ENCODE data around the gene ACAD9. TPM values are rescaled to one million over a fixed set of nuclear protein-coding genes. Genes with fewer than 3 reads are reported as not detected.
"Not testable (repeated sequence)": the region's sequence is repeated elsewhere in the genome, so short reads cannot be mapped to it uniquely, and the experiment has no call there.

Gene ACAD9
- 35.2 and 46.5 TPM in 2 replicates for total RNA-seq (2014; rRNA removed; shearing (Covaris generic))

GRCh38 chr3:128879125-128879969 lies at the start of gene ACAD9:
ACAD9 (plus strand) TSS chr3:128879620; CDS start chr3:128879692, 72 bp downstream.
- DNase-seq (ENCODE audit: low spot score): peak; percentile 96
- in situ Hi-C loops (cut with HindIII; ENCODE audit: low sequenced_read_pairs): no loop called here

GRCh38 chr3:128829925-128830625 lies 49.3 kb upstream of the ACAD9 start:
- in situ Hi-C loops (cut with HindIII; ENCODE audit: low sequenced_read_pairs); DNase-seq (ENCODE audit: low spot score): not testable (repeated sequence)

DNA sequence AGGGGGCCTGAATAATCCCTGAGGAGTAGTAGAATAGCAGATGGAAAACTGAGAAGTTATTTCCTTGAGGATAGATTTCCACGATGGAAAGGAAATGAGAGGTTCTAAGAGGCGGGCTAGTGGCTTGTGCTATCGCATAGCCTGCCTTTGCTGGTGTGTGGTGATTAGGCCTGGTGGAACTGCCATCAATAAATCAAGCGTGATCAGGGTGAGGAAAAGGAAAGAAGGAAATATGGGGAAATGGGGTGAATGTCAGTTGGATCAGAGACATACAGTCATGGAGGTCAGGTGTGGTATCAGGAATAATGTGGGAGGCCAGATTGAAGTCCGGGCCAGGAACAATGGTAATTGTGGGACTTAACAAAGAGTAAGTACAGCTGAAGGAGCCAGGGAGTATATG lies 48.7 kb upstream of the ACAD9 start:
- in situ Hi-C loops (cut with HindIII; ENCODE audit: low sequenced_read_pairs); DNase-seq (ENCODE audit: low spot score): not testable (repeated sequence)

GRCh38 chr3:128832979-128833378 lies 46.4 kb upstream of the ACAD9 start:
- DNase-seq (ENCODE audit: low spot score); in situ Hi-C loops (cut with HindIII; ENCODE audit: low sequenced_read_pairs): not testable (repeated sequence)

GRCh38 chr3:128835096-128835495 lies 44.3 kb upstream of the ACAD9 start:
- DNase-seq (ENCODE audit: low spot score): no peak
- in situ Hi-C loops (cut with HindIII; ENCODE audit: low sequenced_read_pairs): no loop called here

- in situ Hi-C loops (cut with HindIII; ENCODE audit: low sequenced_read_pairs): no loop called here
- no peak for DNase-seq (ENCODE audit: low spot score)
These were observed 37.2 kb upstream of the ACAD9 start for GRCh38 chr3:128841926-128842920.

DNA sequence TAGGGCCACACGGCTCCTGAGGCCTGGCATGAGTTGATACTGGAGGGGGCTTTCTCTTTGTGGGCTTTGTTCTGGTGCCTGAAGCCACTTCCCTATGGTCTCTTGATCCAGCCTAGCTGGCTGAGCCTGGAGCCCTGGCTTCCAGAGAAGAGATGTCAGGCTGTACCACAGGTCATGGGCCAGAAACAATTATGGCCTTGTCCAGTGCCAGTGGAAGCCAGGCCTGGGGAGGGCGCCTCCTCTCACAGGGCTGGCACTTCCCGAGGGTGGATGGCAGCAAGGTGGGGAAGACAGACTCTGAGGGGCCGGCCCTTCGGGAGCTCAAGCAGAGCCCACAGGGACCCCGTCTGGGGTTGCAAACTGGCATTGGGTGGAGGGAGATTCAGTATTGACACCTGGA lies 34.9 kb upstream of the ACAD9 start:
- in situ Hi-C loops (cut with HindIII; ENCODE audit: low sequenced_read_pairs): no loop called here
- DNase-seq (ENCODE audit: low spot score): peak; percentile 62

GRCh38 chr3:128845119-128845777 lies 34.2 kb upstream of the ACAD9 start:
- DNase-seq (ENCODE audit: low spot score): peak; percentile 86
- in situ Hi-C loops (cut with HindIII; ENCODE audit: low sequenced_read_pairs): no loop called here

DNA sequence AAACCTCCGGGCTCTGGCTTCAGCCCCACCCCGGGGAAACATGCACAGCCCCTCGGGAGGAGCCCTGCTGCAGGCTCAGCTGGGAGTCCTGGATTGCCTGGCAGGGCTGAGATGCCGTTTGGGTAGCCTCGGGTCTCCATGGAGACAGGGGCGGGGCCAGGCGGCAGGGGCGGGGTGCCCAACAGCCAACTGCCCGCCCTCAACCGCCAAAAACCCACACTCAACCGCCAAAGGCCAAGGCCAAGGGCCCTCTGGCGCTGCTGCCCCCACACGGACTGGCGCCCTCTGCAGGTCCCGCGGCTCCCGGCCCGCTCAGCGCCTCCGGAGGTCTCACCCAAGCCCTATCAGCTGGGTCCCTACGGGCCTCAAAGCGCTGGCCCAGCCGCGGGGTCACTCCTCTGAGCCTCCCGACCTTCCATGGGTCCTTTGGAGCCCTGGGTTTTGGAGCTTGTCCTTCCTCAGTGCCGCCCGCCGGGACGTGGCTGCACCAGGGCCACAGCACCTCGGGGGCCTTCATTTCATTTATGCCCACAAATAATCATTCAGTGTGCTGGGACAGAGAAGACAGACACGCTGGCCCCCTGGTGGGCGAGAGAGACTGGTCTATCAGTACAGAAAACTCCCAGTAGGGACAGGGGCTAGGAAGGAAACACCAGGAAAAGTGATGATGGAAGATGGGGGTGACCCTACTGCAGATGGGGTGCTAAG lies 33.5 kb upstream of the ACAD9 start:
- peak; percentile 86 for DNase-seq (ENCODE audit: low spot score)
- in situ Hi-C loops (cut with HindIII; ENCODE audit: low sequenced_read_pairs): no loop called here

DNA sequence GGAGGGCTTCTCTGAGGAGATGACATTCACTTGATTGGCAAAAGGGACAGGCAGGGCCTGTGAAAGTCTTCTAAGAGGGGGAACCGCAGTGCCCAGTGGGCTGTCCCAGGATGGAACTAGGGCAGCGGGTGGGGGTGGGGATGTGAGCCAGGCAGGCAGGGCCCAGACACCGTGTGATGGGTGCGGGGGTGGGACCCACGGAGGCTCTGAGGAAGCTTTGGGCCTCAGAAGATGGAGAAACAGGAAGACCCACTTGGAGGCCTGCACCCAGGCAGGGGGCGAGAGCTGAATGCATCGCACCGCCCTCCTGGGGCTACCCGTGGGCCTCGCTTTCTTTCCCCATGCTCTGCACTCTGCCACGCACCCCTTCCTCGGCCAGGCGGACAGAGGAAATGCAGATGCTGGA lies 32.9 kb upstream of the ACAD9 start:
- DNase-seq (ENCODE audit: low spot score): no peak
- in situ Hi-C loops (cut with HindIII; ENCODE audit: low sequenced_read_pairs): no loop called here

- DNase-seq (ENCODE audit: low spot score): no peak
- in situ Hi-C loops (cut with HindIII; ENCODE audit: low sequenced_read_pairs): no loop called here
These were observed 31.6 kb upstream of the ACAD9 start for GRCh38 chr3:128847666-128848370.

- no peak for DNase-seq (ENCODE audit: low spot score)
- in situ Hi-C loops (cut with HindIII; ENCODE audit: low sequenced_read_pairs): no loop called here
These were observed 30.5 kb upstream of the ACAD9 start for GRCh38 chr3:128848936-128849335.

GRCh38 chr3:128849911-128850455 lies 29.4 kb upstream of the ACAD9 start:
- in situ Hi-C loops (cut with HindIII; ENCODE audit: low sequenced_read_pairs): no loop called here
- DNase-seq (ENCODE audit: low spot score): no peak

DNA sequence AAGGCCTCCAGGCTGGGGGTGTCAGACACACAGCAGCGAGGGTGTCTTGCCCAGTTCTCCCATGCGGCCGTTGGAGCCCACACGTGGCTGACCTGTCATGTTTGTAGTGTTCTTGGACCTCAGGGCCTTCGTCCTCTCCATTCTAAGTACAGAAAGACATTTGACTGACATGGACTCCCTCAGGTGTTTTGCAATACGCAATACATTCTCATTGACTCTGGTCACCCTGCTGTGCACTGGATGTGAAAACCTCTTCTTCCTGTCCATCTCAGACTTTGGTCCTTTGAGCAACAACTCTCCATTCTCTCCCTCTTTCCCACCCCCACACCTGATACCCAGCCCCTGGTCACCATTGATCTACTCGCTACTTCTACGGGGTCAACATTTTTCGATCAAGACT lies 28.9 kb upstream of the ACAD9 start:
- in situ Hi-C loops (cut with HindIII; ENCODE audit: low sequenced_read_pairs): no loop called here
- no peak for DNase-seq (ENCODE audit: low spot score)

DNA sequence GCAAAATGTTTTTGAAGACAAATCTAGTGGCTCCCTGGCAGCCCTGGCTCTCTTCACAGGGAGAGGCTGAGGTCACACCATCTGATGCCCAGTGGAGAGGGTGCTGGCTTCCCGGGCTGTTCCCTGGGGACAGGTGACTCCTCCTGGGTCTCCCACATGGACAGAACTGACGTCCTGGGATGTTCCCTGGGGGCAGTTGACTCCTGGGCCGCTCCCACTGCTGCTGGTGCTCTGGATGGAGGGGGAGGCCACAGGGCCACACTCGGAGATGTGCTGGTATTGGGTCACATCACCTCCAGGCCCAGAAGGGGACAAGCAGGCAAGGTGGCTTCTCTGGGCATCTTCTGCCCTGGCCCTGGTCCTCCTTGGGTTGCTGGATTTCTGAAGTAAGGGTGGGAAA lies 27.8 kb upstream of the ACAD9 start:
- DNase-seq (ENCODE audit: low spot score): no peak
- in situ Hi-C loops (cut with HindIII; ENCODE audit: low sequenced_read_pairs): no loop called here

GRCh38 chr3:128853826-128854225 lies 25.6 kb upstream of the ACAD9 start:
- in situ Hi-C loops (cut with HindIII; ENCODE audit: low sequenced_read_pairs): no loop called here

GRCh38 chr3:128854475-128854874 lies 24.9 kb upstream of the ACAD9 start:
- DNase-seq (ENCODE audit: low spot score): no peak
- in situ Hi-C loops (cut with HindIII; ENCODE audit: low sequenced_read_pairs): no loop called here

More at GRCh38 chr3:128853826-128854225, 25.6 kb upstream of the ACAD9 start:
- no peak for DNase-seq (ENCODE audit: low spot score)
